ENCODE results near the gene PPP1R12C. TPM values are rescaled to one million over a fixed set of nuclear protein-coding genes. Genes with fewer than 3 reads are reported as not detected.

PPP1R12C gene
- total RNA-seq, 4 donors from 2014 or later: 113 to 512 (median 193) TPM

GRCh38 chr19:55131421-55131820 is 14.0 kb upstream of the PPP1R12C start:
- Histone ChIP-seq H3K27me3 (no peaks in the 10 kb centered on the region), H3K36me3 (no peaks in the 10 kb centered on the region), H3K4me1 (no peaks in the 10 kb centered on the region), H3K9me3 (no peaks in the 10 kb centered on the region), H3K27ac (no peak overlapping the region), H3K4me3 (no peak overlapping the region)
- no peak for DNase-seq
- no peak for TF ChIP-seq POLR2A (IDR thresholded peaks at IDR 0.05)
- no peak for TF ChIP-seq CTCF (IDR thresholded peaks at IDR 0.05)

- H3K27me3 ChIP-seq: no peaks in the 10 kb centered on the region
- peak overlapping the region in 1 of 4 donors; percentile 92 for H3K4me3 ChIP-seq
- no peak overlapping the region for H3K27ac ChIP-seq
- DNase-seq: no peak
- H3K4me1 ChIP-seq: peaks cover 0 to 29% (median 13%) of the 10 kb centered on the region in 4 donors
- no peaks in the 10 kb centered on the region for H3K36me3 ChIP-seq
- TF ChIP-seq CTCF (IDR thresholded peaks at IDR 0.05): no peak
- TF ChIP-seq POLR2A (IDR thresholded peaks at IDR 0.05): no peak
- H3K9me3 ChIP-seq: no peaks in the 10 kb centered on the region
Measured at GRCh38 chr19:55119053-55119452, 1.6 kb upstream of the PPP1R12C start.

- Histone ChIP-seq H3K27me3 (no peaks in the 10 kb centered on the region), H3K4me1 (peaks cover 0 to 33% (median 16%) of the 10 kb centered on the region in 4 donors), H3K9me3 (no peaks in the 10 kb centered on the region), H3K27ac (peak overlapping the region in 3 of 4 donors; percentile 73 to 94 (median 83)), H3K36me3 (no peaks in the 10 kb centered on the region), H3K4me3 (peak overlapping the region; percentile 79 to 98 (median 93))
- DNase-seq: peak in 1 of 3 donors; percentile 70
- no peak for TF ChIP-seq CTCF (IDR thresholded peaks at IDR 0.05)
- TF ChIP-seq POLR2A (IDR thresholded peaks at IDR 0.05): no peak
Measured at GRCh38 chr19:55118401-55118991, 1.1 kb upstream of the PPP1R12C start.

- peak overlapping the region; percentile 73 to 97 (median 88) for H3K27ac ChIP-seq
- TF ChIP-seq POLR2A (IDR thresholded peaks at IDR 0.05) (peak in 1 of 2 donors; percentile 25), CTCF (IDR thresholded peaks at IDR 0.05) (peak in 2 of 6 experiments; percentile 6 to 9)
- no peaks in the 10 kb centered on the region for H3K9me3 ChIP-seq
- peak; percentile 98 to 100 (median 99) for DNase-seq
- peak overlapping the region; percentile 79 to 98 (median 93) for H3K4me3 ChIP-seq
- H3K27me3 ChIP-seq: no peaks in the 10 kb centered on the region
- peaks cover 0 to 39% (median 19%) of the 10 kb centered on the region in 4 donors for H3K4me1 ChIP-seq
- H3K36me3 ChIP-seq: peaks cover 0 to under 1% (median 0%) of the 10 kb centered on the region in 3 donors
Measured at GRCh38 chr19:55117663-55118391, 390 bp upstream of the PPP1R12C start.

- H3K27ac ChIP-seq: peak overlapping the region; percentile 73 to 97 (median 88)
- peaks cover 0 to 50% (median 19%) of the 10 kb centered on the region in 4 donors for H3K4me1 ChIP-seq
- peaks cover 0 to 10% (median 0%) of the 10 kb centered on the region in 3 donors for H3K36me3 ChIP-seq
- H3K27me3 ChIP-seq: no peaks in the 10 kb centered on the region
- DNase-seq: peak; percentile 64 to 84 (median 79)
- peak overlapping the region; percentile 79 to 98 (median 93) for H3K4me3 ChIP-seq
- TF ChIP-seq CTCF (IDR thresholded peaks at IDR 0.05) (no peak), POLR2A (IDR thresholded peaks at IDR 0.05) (no peak)
- H3K9me3 ChIP-seq: no peaks in the 10 kb centered on the region
Measured at GRCh38 chr19:55116232-55116858, 1.1 kb downstream of the PPP1R12C start.

Measured in Peyer's patch (tissue), 4 donors.